ENCODE data around the gene RPS6KA2. TPM values are rescaled to one million over a fixed set of nuclear protein-coding genes. Genes with fewer than 3 reads are reported as not detected.

Gene RPS6KA2
- total RNA-seq, 1 experiment from 2014 or later, result 4.1 TPM

DNA sequence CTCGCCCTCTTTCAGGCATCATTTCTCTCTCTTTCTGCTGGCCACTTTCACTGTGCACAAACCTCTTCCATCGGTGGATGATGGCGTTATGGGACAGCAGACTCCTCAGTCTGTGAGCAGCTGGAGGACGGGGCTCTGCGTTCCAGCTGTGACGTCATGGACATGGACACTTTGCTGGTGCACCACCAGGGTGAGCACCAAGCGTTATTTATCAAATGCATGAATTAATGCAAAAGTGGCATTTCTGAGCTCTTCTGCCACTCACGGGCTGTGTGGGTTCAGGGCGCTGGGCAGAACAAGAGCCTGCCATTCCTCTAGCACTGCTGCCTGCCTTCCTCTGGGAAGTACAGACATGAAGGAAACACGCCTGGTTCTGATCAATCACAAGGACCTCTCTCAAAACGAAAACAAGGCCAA is 161.4 kb downstream of the RPS6KA2 start:
- H3K4me3 ChIP-seq (ENCODE audit: low read depth in 2 of 2, low read length in 2 of 2), result no peak overlapping the region
- TF ChIP-seq, protein P1, sequence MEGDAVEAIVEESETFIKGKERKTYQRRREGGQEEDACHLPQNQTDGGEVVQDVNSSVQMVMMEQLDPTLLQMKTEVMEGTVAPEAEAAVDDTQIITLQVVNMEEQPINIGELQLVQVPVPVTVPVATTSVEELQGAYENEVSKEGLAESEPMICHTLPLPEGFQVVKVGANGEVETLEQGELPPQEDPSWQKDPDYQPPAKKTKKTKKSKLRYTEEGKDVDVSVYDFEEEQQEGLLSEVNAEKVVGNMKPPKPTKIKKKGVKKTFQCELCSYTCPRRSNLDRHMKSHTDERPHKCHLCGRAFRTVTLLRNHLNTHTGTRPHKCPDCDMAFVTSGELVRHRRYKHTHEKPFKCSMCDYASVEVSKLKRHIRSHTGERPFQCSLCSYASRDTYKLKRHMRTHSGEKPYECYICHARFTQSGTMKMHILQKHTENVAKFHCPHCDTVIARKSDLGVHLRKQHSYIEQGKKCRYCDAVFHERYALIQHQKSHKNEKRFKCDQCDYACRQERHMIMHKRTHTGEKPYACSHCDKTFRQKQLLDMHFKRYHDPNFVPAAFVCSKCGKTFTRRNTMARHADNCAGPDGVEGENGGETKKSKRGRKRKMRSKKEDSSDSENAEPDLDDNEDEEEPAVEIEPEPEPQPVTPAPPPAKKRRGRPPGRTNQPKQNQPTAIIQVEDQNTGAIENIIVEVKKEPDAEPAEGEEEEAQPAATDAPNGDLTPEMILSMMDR (IDR thresholded peaks at IDR 0.05), result no peak
- no peak for TF ChIP-seq POLR2AphosphoS5 (IDR thresholded peaks at IDR 0.05; ENCODE audit: low read depth, low read length)
- TF ChIP-seq, protein P2, sequence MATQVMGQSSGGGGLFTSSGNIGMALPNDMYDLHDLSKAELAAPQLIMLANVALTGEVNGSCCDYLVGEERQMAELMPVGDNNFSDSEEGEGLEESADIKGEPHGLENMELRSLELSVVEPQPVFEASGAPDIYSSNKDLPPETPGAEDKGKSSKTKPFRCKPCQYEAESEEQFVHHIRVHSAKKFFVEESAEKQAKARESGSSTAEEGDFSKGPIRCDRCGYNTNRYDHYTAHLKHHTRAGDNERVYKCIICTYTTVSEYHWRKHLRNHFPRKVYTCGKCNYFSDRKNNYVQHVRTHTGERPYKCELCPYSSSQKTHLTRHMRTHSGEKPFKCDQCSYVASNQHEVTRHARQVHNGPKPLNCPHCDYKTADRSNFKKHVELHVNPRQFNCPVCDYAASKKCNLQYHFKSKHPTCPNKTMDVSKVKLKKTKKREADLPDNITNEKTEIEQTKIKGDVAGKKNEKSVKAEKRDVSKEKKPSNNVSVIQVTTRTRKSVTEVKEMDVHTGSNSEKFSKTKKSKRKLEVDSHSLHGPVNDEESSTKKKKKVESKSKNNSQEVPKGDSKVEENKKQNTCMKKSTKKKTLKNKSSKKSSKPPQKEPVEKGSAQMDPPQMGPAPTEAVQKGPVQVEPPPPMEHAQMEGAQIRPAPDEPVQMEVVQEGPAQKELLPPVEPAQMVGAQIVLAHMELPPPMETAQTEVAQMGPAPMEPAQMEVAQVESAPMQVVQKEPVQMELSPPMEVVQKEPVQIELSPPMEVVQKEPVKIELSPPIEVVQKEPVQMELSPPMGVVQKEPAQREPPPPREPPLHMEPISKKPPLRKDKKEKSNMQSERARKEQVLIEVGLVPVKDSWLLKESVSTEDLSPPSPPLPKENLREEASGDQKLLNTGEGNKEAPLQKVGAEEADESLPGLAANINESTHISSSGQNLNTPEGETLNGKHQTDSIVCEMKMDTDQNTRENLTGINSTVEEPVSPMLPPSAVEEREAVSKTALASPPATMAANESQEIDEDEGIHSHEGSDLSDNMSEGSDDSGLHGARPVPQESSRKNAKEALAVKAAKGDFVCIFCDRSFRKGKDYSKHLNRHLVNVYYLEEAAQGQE (IDR thresholded peaks at IDR 0.05; ENCODE audit: insufficient read depth in 1 of 2, low read depth in 2 of 2, low read length in 1 of 2), result no peak
- no peak for TF ChIP-seq SIN3A (IDR thresholded peaks at IDR 0.05; ENCODE audit: borderline replicate concordance, insufficient read depth, low read depth, low read length)
- TF ChIP-seq TCF7L2 (IDR thresholded peaks at IDR 0.05; ENCODE audit: low read depth, low read length), result no peak
- H3K4me1 ChIP-seq (ENCODE audit: control insufficient read depth, insufficient read depth, low read length), result peaks cover 3% of the 10 kb centered on the region; the same call in 1 of the 2 replicates
- no peak for DNase-seq (ENCODE audit: low read depth, low spot score)
- in situ Hi-C loops (cut with HindIII; ENCODE audit: low pct_unique_long_range_greater_than_20kb, low sequenced_read_pairs), result no loop called here
- POLR2A ChIA-PET, result no interaction called here
- CTCF ChIA-PET, result no interaction called here
- no peaks in the 10 kb centered on the region for H3K9me3 ChIP-seq (ENCODE audit: control insufficient read depth, insufficient read depth, low read depth, low read length)
- no peak overlapping the region for H3K27ac ChIP-seq (ENCODE audit: low read length)
- ATAC-seq, result peak; percentile 32; the same call in 1 of the 2 replicates
- intact Hi-C loops (cut with micrococcal nuclease; ENCODE audit: unreplicated experiment), result no loop called here
- H3K27me3 ChIP-seq (ENCODE audit: control insufficient read depth, insufficient read depth, low read length), result no peaks in the 10 kb centered on the region
- BruUV-seq (replicated peaks), result no TSS peak
- H3K36me3 ChIP-seq (ENCODE audit: control insufficient read depth, insufficient read depth, low read length), result no peaks in the 10 kb centered on the region

DNA sequence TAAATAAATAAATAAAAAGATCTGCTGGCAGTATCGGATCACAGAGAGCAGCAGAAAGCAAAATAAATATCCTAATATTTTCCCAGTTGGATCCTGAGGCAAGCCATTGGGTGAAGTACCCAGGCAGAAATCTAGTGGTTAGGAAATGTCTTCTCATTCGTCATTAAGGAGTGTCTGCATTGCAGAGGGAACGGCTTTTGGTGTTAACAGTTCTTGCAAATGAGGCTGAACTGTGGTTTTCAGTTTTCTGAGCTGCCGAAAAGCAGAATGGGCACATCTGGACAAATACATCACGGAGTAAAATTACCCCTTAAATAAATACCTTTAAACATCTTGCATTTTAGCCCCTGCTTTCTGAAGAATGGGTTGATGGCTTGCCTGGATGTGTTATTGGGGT is 162.1 kb downstream of the RPS6KA2 start:
- Histone ChIP-seq H3K4me1 (ENCODE audit: control insufficient read depth, insufficient read depth, low read length) (peaks cover 3% of the 10 kb centered on the region; the same call in 1 of the 2 replicates), H3K9me3 (ENCODE audit: control insufficient read depth, insufficient read depth, low read depth, low read length) (no peaks in the 10 kb centered on the region), H3K27ac (ENCODE audit: low read length) (no peak overlapping the region), H3K27me3 (ENCODE audit: control insufficient read depth, insufficient read depth, low read length) (no peaks in the 10 kb centered on the region), H3K36me3 (ENCODE audit: control insufficient read depth, insufficient read depth, low read length) (no peaks in the 10 kb centered on the region), H3K4me3 (ENCODE audit: low read depth in 2 of 2, low read length in 2 of 2) (no peak overlapping the region)
- in situ Hi-C loops (cut with HindIII; ENCODE audit: low pct_unique_long_range_greater_than_20kb, low sequenced_read_pairs), result no loop called here
- TF ChIP-seq, protein P2 (IDR thresholded peaks at IDR 0.05; ENCODE audit: insufficient read depth in 1 of 2, low read depth in 2 of 2, low read length in 1 of 2), result no peak
- no peak for TF ChIP-seq TCF7L2 (IDR thresholded peaks at IDR 0.05; ENCODE audit: low read depth, low read length)
- TF ChIP-seq POLR2AphosphoS5 (IDR thresholded peaks at IDR 0.05; ENCODE audit: low read depth, low read length), result no peak
- TF ChIP-seq SIN3A (IDR thresholded peaks at IDR 0.05; ENCODE audit: borderline replicate concordance, insufficient read depth, low read depth, low read length), result no peak
- TF ChIP-seq, protein P1 (IDR thresholded peaks at IDR 0.05), result no peak
- ChIA-PET CTCF (no interaction called here), POLR2A (no interaction called here)
- intact Hi-C loops (cut with micrococcal nuclease; ENCODE audit: unreplicated experiment), result no loop called here
- no TSS peak for BruUV-seq (replicated peaks)
- DNase-seq (ENCODE audit: low read depth, low spot score) (no peak), ATAC-seq (no peak)

Measured in Panc1 (cell line).